Spleen (tissue), 7 donors: Measurements from ENCODE around the gene FAM153A.
"Not testable (repeated sequence)": the region's sequence is repeated elsewhere in the genome, so short reads cannot be mapped to it uniquely, and the experiment has no call there.

Source experiments
- CTCF ChIP-seq, 11 experiments: fragments of 200-600 bp in 7 of 11; fragments of 450-650 bp in 4 of 11; sonication (generic) in 4 of 11; IDR thresholded peaks in 8 of 11; conservative IDR thresholded peaks in 3 of 11; 1 replicate in 7 of 11; 2 replicates in 4 of 11; pipeline versions ENCODE4 v1.4.0 to v1.8.0; 2016 to 2021; ENCODE audit warnings: antibody characterized with exemption in 11 of 11, inconsistent platforms in 4 of 11, mild to moderate bottlenecking in 1 of 11
- POLR2A ChIP-seq, 3 donors: fragments of 450-650 bp; IDR thresholded peaks; one replicate each; pipeline ENCODE4 v1.5.1; 2017; ENCODE audit warnings: antibody characterized with exemption in 3 of 3, mild to moderate bottlenecking in 1 of 3
- donor health status: DM: no; HTN: no; CAD: no; lungs with moderate emphysema.
- donor health status: DM: no; HTN: no; CAD: no.
- donor health status: DM: no; HTN: no; CAD: no.

- TF ChIP-seq CTCF (IDR thresholded peaks at IDR 0.05 in 8 of 11, conservative IDR thresholded peaks at IDR 0.05 in 3 of 11); POLR2A (IDR thresholded peaks at IDR 0.05): not testable (repeated sequence)
Measured at GRCh38 chr5:177801427-177801826, 18.7 kb upstream of the FAM153A start.
